SIG-M5 (cell line): ENCODE data around the gene IRF6.
A peak's percentile ranks its signal among the peaks of the same experiment; 100 is the strongest.

Source experiments
- DNase-seq: peaks from one replicate; lab custom pipeline; 2025; lab: John Stamatoyannopoulos, UW

IRF6 gene

GRCh38 chr1:209759829-209760359, 46.0 kb downstream of the IRF6 start:
- no peak for DNase-seq

GRCh38 chr1:209758400-209758799, 47.5 kb downstream of the IRF6 start:
- DNase-seq, result no peak

GRCh38 chr1:209756615-209757445, 49.1 kb downstream of the IRF6 start:
- no peak for DNase-seq

- DNase-seq, result peak; percentile 88
These were observed 49.9 kb downstream of the IRF6 start, which contains the start of gene TRAF3IP3 for GRCh38 chr1:209755926-209756614. TRAF3IP3 (plus strand) TSS chr1:209756053; CDS start chr1:209760040, 3,987 bp downstream.

GRCh38 chr1:209755256-209755655, 50.7 kb downstream of the IRF6 start:
- no peak for DNase-seq

- no peak for DNase-seq
These were observed 53.1 kb downstream of the IRF6 start for GRCh38 chr1:209752890-209753289.

GRCh38 chr1:209751627-209752231, 54.2 kb downstream of the IRF6 start:
- DNase-seq, result no peak

- DNase-seq, result no peak
These were observed 56.1 kb downstream of the IRF6 start for GRCh38 chr1:209749670-209750323.

- DNase-seq, result no peak
These were observed 56.7 kb downstream of the IRF6 start for GRCh38 chr1:209749205-209749604.

GRCh38 chr1:209748620-209749019, 57.3 kb downstream of the IRF6 start:
- no peak for DNase-seq

GRCh38 chr1:209747580-209748262, 58.2 kb downstream of the IRF6 start:
- DNase-seq, result peak; percentile 48

GRCh38 chr1:209746451-209747165, 59.3 kb downstream of the IRF6 start:
- DNase-seq, result no peak

- no peak for DNase-seq
These were observed 62.8 kb downstream of the IRF6 start for GRCh38 chr1:209743145-209743482.

- DNase-seq, result no peak
These were observed 63.4 kb downstream of the IRF6 start for GRCh38 chr1:209742409-209743144.

GRCh38 chr1:209741889-209742288, 64.1 kb downstream of the IRF6 start:
- no peak for DNase-seq

GRCh38 chr1:209741193-209741592, 64.7 kb downstream of the IRF6 start:
- no peak for DNase-seq

GRCh38 chr1:209738270-209738669, 67.7 kb downstream of the IRF6 start:
- DNase-seq, result no peak

- no peak for DNase-seq
These were observed 68.8 kb downstream of the IRF6 start for GRCh38 chr1:209737118-209737505.

GRCh38 chr1:209736490-209737117, 69.3 kb downstream of the IRF6 start:
- DNase-seq, result no peak
